ENCODE measurements around the gene NR6A1. TPM values are rescaled to one million over a fixed set of nuclear protein-coding genes. Genes with fewer than 3 reads are reported as not detected.

NR6A1 gene
- total RNA-seq, 4 donors from 2014 or later: 1.7 to 8.4 (median 5.5) TPM

GRCh38 chr9:124795881-124796431 is 24.8 kb upstream of the NR6A1 start:
- H3K9me3 ChIP-seq: no peaks in the 10 kb centered on the region
- H3K4me3 ChIP-seq: no peak overlapping the region
- H3K27ac ChIP-seq: peak overlapping the region in 2 of 4 donors; percentile 59 to 70
- peak in 1 of 2 donors; percentile 6 for TF ChIP-seq EP300 (IDR thresholded peaks at IDR 0.05)
- TF ChIP-seq, protein P1, sequence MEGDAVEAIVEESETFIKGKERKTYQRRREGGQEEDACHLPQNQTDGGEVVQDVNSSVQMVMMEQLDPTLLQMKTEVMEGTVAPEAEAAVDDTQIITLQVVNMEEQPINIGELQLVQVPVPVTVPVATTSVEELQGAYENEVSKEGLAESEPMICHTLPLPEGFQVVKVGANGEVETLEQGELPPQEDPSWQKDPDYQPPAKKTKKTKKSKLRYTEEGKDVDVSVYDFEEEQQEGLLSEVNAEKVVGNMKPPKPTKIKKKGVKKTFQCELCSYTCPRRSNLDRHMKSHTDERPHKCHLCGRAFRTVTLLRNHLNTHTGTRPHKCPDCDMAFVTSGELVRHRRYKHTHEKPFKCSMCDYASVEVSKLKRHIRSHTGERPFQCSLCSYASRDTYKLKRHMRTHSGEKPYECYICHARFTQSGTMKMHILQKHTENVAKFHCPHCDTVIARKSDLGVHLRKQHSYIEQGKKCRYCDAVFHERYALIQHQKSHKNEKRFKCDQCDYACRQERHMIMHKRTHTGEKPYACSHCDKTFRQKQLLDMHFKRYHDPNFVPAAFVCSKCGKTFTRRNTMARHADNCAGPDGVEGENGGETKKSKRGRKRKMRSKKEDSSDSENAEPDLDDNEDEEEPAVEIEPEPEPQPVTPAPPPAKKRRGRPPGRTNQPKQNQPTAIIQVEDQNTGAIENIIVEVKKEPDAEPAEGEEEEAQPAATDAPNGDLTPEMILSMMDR (IDR thresholded peaks at IDR 0.05): no peak
- H3K36me3 ChIP-seq: peaks cover 0 to 13% (median 0%) of the 10 kb centered on the region in 3 donors
- H3K27me3 ChIP-seq: no peaks in the 10 kb centered on the region
- DNase-seq (ENCODE audit: low spot score in 2 of 2): no peak
- 60 to 64% methylated on average over 9 of the region's 9 CpGs for WGBS, 2 donors
- H3K4me1 ChIP-seq: peaks cover 0 to 71% (median 29%) of the 10 kb centered on the region in 4 donors

GRCh38 chr9:124794902-124795491 is 23.9 kb upstream of the NR6A1 start:
- no peaks in the 10 kb centered on the region for H3K27me3 ChIP-seq
- no peaks in the 10 kb centered on the region for H3K9me3 ChIP-seq
- 78 to 88% methylated on average over 10 of the region's 11 CpGs for WGBS, 2 donors
- no peak for DNase-seq (ENCODE audit: low spot score in 2 of 2)
- H3K4me3 ChIP-seq: no peak overlapping the region
- TF ChIP-seq EP300 (IDR thresholded peaks at IDR 0.05) (no peak), POLR2A (IDR thresholded peaks at IDR 0.05) (no peak)
- TF ChIP-seq, protein P1 (IDR thresholded peaks at IDR 0.05): no peak
- peaks cover 0 to 13% (median 0%) of the 10 kb centered on the region in 3 donors for H3K36me3 ChIP-seq
- H3K4me1 ChIP-seq: peaks cover 0 to 61% (median 19%) of the 10 kb centered on the region in 4 donors
- peak overlapping the region in 1 of 4 donors; percentile 70 for H3K27ac ChIP-seq

- Histone ChIP-seq H3K4me3 (no peak overlapping the region), H3K9me3 (no peaks in the 10 kb centered on the region), H3K4me1 (peaks cover 0 to 51% (median 9%) of the 10 kb centered on the region in 4 donors), H3K27me3 (no peaks in the 10 kb centered on the region), H3K36me3 (peaks cover 0 to 7% (median 0%) of the 10 kb centered on the region in 3 donors), H3K27ac (peak overlapping the region in 3 of 4 donors; percentile 25 to 69 (median 65))
- TF ChIP-seq EP300 (IDR thresholded peaks at IDR 0.05) (no peak), POLR2A (IDR thresholded peaks at IDR 0.05) (no peak)
- TF ChIP-seq, protein P1 (IDR thresholded peaks at IDR 0.05): no peak
- DNase-seq (ENCODE audit: low spot score in 2 of 2): no peak
- 57% methylated on average over 7 to 9 of the region's 9 CpGs for WGBS, 2 donors
Observed at GRCh38 chr9:124793015-124793541, 22.0 kb upstream of the NR6A1 start.

DNA sequence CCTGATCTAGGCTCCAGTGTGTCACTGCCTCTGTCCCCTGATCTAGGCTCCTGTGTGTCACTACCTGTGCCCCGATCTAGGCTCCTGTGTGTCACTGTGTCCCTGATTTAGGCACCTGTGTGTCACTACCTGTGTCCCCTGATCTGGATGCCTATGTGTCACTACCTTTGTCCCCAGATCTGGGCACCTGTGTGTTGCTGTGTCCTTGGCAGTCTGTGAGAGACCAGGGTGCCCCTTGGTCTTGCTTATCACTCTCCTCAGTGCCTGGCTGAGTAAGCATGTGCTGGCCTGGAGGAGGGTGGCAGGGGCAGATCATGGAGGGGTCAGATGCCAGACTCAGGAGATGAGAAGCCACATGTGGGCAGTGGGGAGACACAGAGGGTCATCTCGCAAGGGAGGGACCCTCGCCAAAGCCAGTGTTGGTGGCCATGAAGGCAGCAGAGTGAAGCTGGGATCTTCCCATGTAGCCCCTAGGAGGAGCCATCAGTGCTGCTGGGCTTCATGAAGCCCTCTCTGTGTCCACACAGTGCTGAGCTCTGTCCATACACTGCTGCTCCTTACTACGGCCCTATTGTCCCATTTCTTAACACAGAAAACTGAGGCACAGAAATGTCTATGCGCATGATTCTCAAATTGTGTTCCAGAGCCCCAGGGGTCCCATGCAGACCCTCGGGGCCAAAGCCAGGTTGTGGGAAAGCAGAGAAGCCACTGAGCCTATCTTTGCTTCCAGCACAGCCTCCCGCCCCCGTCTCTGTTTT is 21.3 kb upstream of the NR6A1 start:
- no peak for TF ChIP-seq POLR2A (IDR thresholded peaks at IDR 0.05)
- TF ChIP-seq EP300 (IDR thresholded peaks at IDR 0.05): no peak
- TF ChIP-seq, protein P1 (IDR thresholded peaks at IDR 0.05): no peak
- H3K9me3 ChIP-seq: no peaks in the 10 kb centered on the region
- peaks cover 0 to 44% (median 6%) of the 10 kb centered on the region in 4 donors for H3K4me1 ChIP-seq
- DNase-seq (ENCODE audit: low spot score in 2 of 2): no peak
- WGBS, 2 donors: 72% methylated on average over 6 to 8 of the region's 8 CpGs
- peak overlapping the region in 3 of 4 donors; percentile 25 to 69 (median 65) for H3K27ac ChIP-seq
- peaks cover 0 to 10% (median 0%) of the 10 kb centered on the region in 3 donors for H3K36me3 ChIP-seq
- H3K27me3 ChIP-seq: no peaks in the 10 kb centered on the region
- no peak overlapping the region for H3K4me3 ChIP-seq
